ENCODE data around the gene RASGRP3.

- TF ChIP-seq POLR2AphosphoS5 (IDR thresholded peaks at IDR 0.05; ENCODE audit: low read depth, low read length): no peak
- TF ChIP-seq RFX5 (IDR thresholded peaks at IDR 0.05; ENCODE audit: low read length): no peak
- no peak for TF ChIP-seq CHD2 (IDR thresholded peaks at IDR 0.05; ENCODE audit: low read length, partially characterized antibody)
- TF ChIP-seq CTCF (IDR thresholded peaks at IDR 0.05): no peak
- no peak for TF ChIP-seq MAX (IDR thresholded peaks at IDR 0.05; ENCODE audit: low read depth)
- no peak for TF ChIP-seq YY1 (IDR thresholded peaks at IDR 0.05; ENCODE audit: low read depth)
- no peak for TF ChIP-seq MXI1 (IDR thresholded peaks at IDR 0.05; ENCODE audit: low read depth, low read length)
- TF ChIP-seq REST (IDR thresholded peaks at IDR 0.05; ENCODE audit: low read depth, low read length): no peak
- no peak for TF ChIP-seq USF2 (IDR thresholded peaks at IDR 0.05; ENCODE audit: borderline replicate concordance, low read depth, low read length)
- no peak for TF ChIP-seq PBX3 (IDR thresholded peaks at IDR 0.05)
- TF ChIP-seq GABPA (IDR thresholded peaks at IDR 0.05; ENCODE audit: low read depth): no peak
- no peak for TF ChIP-seq EP300 (IDR thresholded peaks at IDR 0.05; ENCODE audit: borderline replicate concordance in 1 of 2, low read depth in 1 of 2, low read length in 1 of 2)
These were observed 18.7 kb upstream of the RASGRP3 start for GRCh38 chr2:33457556-33458247.

All from SK-N-SH (cell line).